ENCODE results near the gene KRT13. TPM values are rescaled to one million over a fixed set of nuclear protein-coding genes. Genes with fewer than 3 reads are reported as not detected.

Gene KRT13
- total RNA-seq, 1 experiment from 2014 or later: 606 TPM

DNA sequence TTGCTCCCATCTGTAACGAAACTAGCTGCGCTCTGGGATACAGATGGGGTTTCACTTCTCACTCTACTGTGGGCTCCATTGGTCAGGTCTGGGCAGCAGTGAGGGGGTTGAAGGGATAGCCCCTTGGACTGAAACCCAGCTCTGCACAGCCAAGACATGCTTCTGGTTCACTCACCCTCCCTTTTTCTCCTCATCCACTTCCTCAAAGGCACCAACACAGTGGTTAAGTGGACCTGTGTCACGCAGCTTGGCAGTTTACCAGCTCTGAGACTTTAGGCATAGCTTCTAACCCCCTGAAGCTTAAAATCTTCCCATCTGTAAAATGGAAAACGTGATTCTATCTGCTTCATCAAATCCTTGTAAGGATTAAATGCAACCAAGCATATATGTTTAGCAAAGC is 53.1 kb downstream of the KRT13 start:
- Histone ChIP-seq H3K9me2 (ENCODE audit: insufficient read depth) (no peaks in the 10 kb centered on the region), H3K36me3 (ENCODE audit: low read depth) (no peaks in the 10 kb centered on the region), H3K9me3 (ENCODE audit: insufficient read depth, low read depth) (no peaks in the 10 kb centered on the region), H3K4me3 (no peak overlapping the region), H3K79me2 (ENCODE audit: low read depth) (no peaks in the 10 kb centered on the region), H3K27me3 (ENCODE audit: insufficient read depth, low read depth) (no peaks in the 10 kb centered on the region), H2AFZ (no peak overlapping the region), H3K27ac (no peak overlapping the region), H4K20me1 (ENCODE audit: insufficient read depth) (no peaks in the 10 kb centered on the region), H3K4me2 (no peak overlapping the region), H3K4me1 (replicated peaks; ENCODE audit: insufficient read depth) (no peaks in the 10 kb centered on the region), H3F3A (ENCODE audit: insufficient read depth, low read depth) (no peaks in the 10 kb centered on the region)
- DNase-seq: no peak
- ChIA-PET POLR2A (ENCODE audit: unreplicated experiment) (no interaction called here), CTCF (no interaction called here)
- BruUV-seq (replicated peaks): no TSS peak
- intact Hi-C loops (cut with micrococcal nuclease; ENCODE audit: unreplicated experiment): no loop called here
- TF ChIP-seq EZH2 (IDR thresholded peaks at IDR 0.05; ENCODE audit: low read depth) (no peak), CTCF (conservative IDR thresholded peaks at IDR 0.05) (no peak)

DNA sequence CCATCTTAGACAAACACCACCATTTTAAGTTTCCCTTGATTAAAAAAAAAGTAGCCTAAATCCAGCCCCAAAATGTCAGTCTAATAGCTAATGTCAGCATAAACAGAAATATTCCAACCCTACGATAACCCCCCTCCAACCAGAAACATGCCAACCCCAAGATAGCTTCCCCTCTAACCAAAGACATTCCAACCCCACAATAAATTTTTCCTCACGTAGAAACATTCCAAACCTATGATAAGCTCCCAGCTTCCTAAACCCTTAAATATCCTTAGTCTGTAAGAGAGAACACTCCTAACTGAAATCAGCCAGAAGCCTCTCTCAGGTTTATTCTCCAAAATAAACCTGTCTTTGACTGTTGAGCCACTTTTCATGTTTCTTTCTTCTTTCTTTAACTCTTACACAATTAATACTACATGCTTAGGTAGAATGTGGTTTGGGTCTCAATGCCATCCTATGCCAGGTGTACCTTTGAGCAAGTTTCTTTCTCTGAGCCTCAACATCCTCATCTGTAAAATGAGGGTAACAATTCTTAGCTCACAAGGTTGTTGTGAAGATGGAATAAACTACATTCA is 54.2 kb downstream of the KRT13 start:
- no peaks in the 10 kb centered on the region for H3K4me1 ChIP-seq (replicated peaks; ENCODE audit: insufficient read depth)
- no TSS peak for BruUV-seq (replicated peaks)
- CTCF ChIA-PET: interaction anchor here (0.6 kb wide), 1 partner anchor 632 kb away, joined by 6 read pairs; no protein-coding TSS in a partner anchor

More for the DNA sequence above, 54.2 kb downstream of the KRT13 start:
- no peaks in the 10 kb centered on the region for H4K20me1 ChIP-seq (ENCODE audit: insufficient read depth)
- no peak overlapping the region for H3K4me2 ChIP-seq
- H3K79me2 ChIP-seq (ENCODE audit: low read depth): no peaks in the 10 kb centered on the region
- H3K27me3 ChIP-seq (ENCODE audit: insufficient read depth, low read depth): no peaks in the 10 kb centered on the region
- no peaks in the 10 kb centered on the region for H3K9me2 ChIP-seq (ENCODE audit: insufficient read depth)
- TF ChIP-seq CTCF (conservative IDR thresholded peaks at IDR 0.05): no peak
- TF ChIP-seq EZH2 (IDR thresholded peaks at IDR 0.05; ENCODE audit: low read depth): no peak
- no peak overlapping the region for H3K27ac ChIP-seq
- H3K4me3 ChIP-seq: no peak overlapping the region
- H3F3A ChIP-seq (ENCODE audit: insufficient read depth, low read depth): no peaks in the 10 kb centered on the region
- no peaks in the 10 kb centered on the region for H3K36me3 ChIP-seq (ENCODE audit: low read depth)
- no peak overlapping the region for H2AFZ ChIP-seq
- intact Hi-C loops (cut with micrococcal nuclease; ENCODE audit: unreplicated experiment): no loop called here
- DNase-seq: no peak
- H3K9me3 ChIP-seq (ENCODE audit: insufficient read depth, low read depth): no peaks in the 10 kb centered on the region
- POLR2A ChIA-PET (ENCODE audit: unreplicated experiment): interaction anchor here (0.6 to 0.7 kb wide), 4 partner anchors 50 to 1342 kb away, joined by 3 to 7 read pairs (median 4); no protein-coding TSS in a partner anchor

Small RNA genes within 50 kb of the gene (microRNA-seq; reads per million reads assigned to microRNA genes)
- gene MIR6510 (ENCODE audit: borderline number of aligned reads, borderline replicate concordance): not detected

Other genes starting within 250 kb of the KRT13 start
- not detected in 2 replicates for gene KRTAP9-6, start 240.2 kb downstream of the KRT13 start, total RNA-seq (2021)
- not detected in 2 replicates for gene KRTAP9-7, start 229.9 kb downstream of the KRT13 start, total RNA-seq (2021)
- gene KRTAP29-1, start 202.8 kb downstream of the KRT13 start, total RNA-seq (2021): not detected in 2 replicates
- gene KRTAP16-1, start 196.3 kb downstream of the KRT13 start, total RNA-seq (2021): not detected in 2 replicates
- not detected in 2 replicates for gene KRTAP17-1, start 189.9 kb downstream of the KRT13 start, total RNA-seq (2021)
- gene KRT33A, start 154.8 kb downstream of the KRT13 start, total RNA-seq (2021): not detected in 2 replicates
- gene KRT33B, start 135.8 kb downstream of the KRT13 start, total RNA-seq (2021): not detected in 2 replicates
- 0.45 and 1.4 TPM in 2 replicates for gene KRT34, start 123.3 kb downstream of the KRT13 start, total RNA-seq (2021)
- gene KRT31, start 108.0 kb downstream of the KRT13 start, total RNA-seq (2021): not detected in 2 replicates
- gene KRT37, start 81.0 kb downstream of the KRT13 start, total RNA-seq (2021): not detected in 2 replicates
- not detected in 2 replicates for gene KRT38, start 64.6 kb downstream of the KRT13 start, total RNA-seq (2021)
- not detected in 2 replicates for gene KRT32, start 38.2 kb downstream of the KRT13 start, total RNA-seq (2021)
- not detected in 2 replicates for gene KRT35, start 24.5 kb downstream of the KRT13 start, total RNA-seq (2021)
- gene KRT36, start 15.7 kb downstream of the KRT13 start, total RNA-seq (2021): not detected in 2 replicates
- 41.9 and 49.9 TPM in 2 replicates for gene KRT15, start 13.3 kb upstream of the KRT13 start, total RNA-seq (2021)
- 1,811 and 2,277 TPM in 2 replicates for gene KRT19, start 22.7 kb upstream of the KRT13 start, total RNA-seq (2021)
- gene KRT9, start 66.4 kb upstream of the KRT13 start, total RNA-seq (2021): 0.55 and 0.73 TPM in 2 replicates
- 2.2 and 2.5 TPM in 2 replicates for gene KRT14, start 81.3 kb upstream of the KRT13 start, total RNA-seq (2021)
- gene KRT16, start 107.2 kb upstream of the KRT13 start, total RNA-seq (2021): 41.7 and 53.5 TPM in 2 replicates
- gene KRT17, start 119.0 kb upstream of the KRT13 start, total RNA-seq (2021): 29.0 and 80.8 TPM in 2 replicates
- 775 and 874 TPM in 2 replicates for gene EIF1, start 183.3 kb upstream of the KRT13 start, total RNA-seq (2021)
- gene GAST, start 206.7 kb upstream of the KRT13 start, total RNA-seq (2021): 0.87 TPM in 1 of 2 replicates, not detected in the other
- gene HAP1, start 229.0 kb upstream of the KRT13 start, total RNA-seq (2021): 1.1 and 2.2 TPM in 2 replicates